CD4-positive, alpha-beta T cell treated with Interleukin-4 for 1 hour (primary cell): ENCODE measurements around the gene TNIK.
A peak's percentile ranks its signal among the peaks of the same experiment; 100 is the strongest.
"Not testable (repeated sequence)": the region's sequence is repeated elsewhere in the genome, so short reads cannot be mapped to it uniquely, and the experiment has no call there.

Experiments used
- DNase-seq, 2 donors: peaks; one replicate each; pipeline ENCODE4 v3.0.0-alpha.2; 2020 to 2022

The TNIK gene

DNA sequence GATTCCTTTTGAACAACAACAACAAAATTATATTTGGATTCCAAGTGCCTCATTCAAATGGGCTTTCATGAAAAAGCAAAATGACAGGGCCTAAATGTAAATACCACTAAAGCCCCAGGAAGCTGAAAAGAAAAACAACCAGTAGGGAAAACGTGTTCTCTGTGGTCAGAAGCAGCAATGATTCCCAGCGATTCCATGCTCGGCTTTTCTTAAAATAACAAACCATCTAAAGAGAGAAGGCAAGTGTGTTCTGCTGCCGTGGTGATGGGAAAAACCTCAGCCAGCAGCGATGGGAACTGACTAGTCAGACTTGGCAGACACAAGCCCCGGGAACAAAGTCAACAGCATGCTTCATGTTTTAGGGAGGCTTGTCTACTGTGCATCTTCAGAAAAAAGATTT, 153.6 kb downstream of the TNIK start:
- DNase-seq = no peak

DNA sequence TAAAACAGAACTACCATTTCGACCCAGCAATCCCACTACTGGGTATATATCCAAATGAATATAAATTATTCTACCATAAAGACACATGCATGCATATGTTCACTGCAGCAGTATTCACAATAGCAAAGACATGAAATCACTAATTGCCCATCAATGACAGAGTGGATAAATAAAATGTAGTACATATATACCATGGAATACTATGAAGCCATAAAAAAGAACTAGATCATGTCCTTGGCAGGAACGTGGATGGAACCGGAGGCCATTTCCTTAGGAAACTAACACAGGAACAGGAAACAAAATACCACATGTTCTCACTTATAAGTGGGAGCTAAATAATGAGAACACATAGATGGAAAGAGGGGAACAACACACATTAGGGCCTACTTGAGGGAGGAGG, 154.4 kb downstream of the TNIK start:
- not testable (repeated sequence) for DNase-seq

DNA sequence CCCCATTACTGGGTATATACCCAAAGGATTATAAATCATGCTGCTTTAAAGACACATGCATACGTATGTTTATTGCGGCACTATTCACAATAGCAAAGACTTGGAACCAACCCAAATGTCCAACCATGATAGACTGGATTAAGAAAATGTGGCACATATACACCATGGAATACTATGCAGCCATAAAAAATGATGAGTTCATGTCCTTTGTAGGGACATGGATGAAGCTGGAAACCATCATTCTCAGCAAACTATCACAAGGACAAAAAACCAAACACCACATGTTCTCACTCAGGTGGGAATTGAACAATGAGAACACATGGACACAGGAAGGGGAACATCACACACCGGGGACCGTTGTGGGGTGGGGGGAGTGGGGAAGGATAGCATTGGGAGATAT, 155.7 kb downstream of the TNIK start:
- DNase-seq = not testable (repeated sequence)

DNA sequence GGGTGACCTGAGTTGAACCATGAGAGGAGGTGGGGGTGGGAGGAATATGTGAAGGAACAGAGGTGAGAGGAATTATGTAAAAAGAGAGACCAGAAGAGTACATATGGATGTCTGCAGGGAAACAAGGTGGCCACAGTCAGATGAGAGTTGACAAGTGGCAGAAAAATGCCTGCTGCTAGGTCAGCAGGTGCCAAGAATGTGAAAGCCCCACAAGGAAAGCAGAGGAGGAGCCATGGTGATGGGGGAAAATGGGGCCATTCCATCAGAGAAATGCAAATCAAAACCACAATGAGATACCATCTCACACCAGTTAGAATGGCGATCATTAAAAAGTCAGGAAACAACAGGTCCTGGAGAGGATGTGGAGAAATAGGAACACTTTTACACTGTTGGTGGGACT, 156.2 kb downstream of the TNIK start:
- not testable (repeated sequence) for DNase-seq

DNA sequence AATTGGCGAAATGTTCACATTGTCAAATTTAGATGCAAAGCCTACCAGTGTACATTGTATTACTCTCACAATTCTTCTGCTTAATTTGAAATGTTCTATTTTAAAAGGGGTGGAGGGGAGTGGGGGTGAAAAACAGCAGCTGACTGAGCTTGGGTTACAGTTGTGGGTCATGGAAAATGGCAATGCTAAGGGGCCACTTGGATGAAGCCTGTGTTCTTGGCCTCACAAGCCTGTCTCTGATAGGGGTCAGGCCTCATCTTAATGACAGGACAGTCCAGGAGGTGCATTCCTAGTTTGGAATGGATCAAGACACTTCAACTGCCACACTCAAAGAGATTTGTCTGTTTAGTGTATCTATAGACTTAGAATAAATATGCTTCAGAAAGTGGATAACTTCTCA, 158.2 kb downstream of the TNIK start:
- DNase-seq = no peak

DNA sequence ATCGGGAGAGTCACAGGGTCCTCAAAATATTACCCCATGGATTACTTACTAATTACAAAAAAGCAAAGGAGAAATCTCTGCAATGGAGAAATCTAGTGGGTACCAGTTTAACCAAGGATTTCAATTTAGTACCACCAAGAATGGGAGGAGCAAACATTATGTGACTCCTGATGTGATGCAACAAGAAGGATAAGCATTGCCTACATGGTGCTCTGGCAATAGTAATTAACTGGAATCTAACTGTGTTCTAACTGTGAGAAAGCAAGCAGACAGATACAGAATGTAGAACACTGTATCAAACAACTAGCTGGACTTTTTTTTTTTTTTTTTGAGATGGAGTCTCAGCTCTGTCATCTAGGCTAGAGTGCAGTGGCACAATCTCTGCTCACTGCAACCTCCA, 159.2 kb downstream of the TNIK start:
- DNase-seq = no peak

DNA sequence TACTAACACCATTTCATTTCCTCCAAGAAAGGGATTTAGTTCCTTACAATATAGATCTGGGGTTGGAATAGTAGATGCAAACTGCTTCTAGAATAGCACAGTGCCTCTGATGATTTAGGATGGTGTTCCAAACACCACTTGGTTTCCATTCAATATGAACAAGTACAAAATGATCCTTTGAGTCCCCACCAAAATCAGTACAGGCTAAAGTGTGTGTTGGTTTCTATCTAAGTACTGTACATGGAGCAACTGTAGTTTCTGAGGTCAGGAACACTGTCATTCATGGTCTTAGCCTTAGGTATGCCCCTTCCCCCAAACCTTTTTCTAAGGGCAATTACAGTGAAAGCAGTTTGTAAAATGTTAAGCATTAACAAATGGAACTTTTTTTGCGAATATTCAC, 162.3 kb downstream of the TNIK start:
- DNase-seq = no peak

DNA sequence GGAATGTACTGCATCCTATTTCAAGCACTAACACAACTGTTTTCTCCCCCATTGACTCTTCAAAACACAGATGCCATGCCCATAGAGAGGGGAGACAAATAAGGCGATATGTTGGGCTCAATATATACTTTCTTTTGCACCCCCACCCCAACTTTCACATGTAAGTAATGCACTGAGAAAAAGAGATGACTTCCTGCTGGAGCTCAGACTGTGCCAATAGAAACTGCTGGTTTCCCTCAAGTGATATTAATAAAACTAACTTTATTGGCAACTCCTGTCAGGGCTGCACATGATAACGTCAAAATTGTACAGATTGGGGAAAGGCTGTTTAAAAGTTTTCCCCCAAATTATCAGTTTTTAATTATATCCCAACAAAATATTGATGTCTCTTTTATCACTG, 163.0 kb downstream of the TNIK start:
- DNase-seq = no peak

DNA sequence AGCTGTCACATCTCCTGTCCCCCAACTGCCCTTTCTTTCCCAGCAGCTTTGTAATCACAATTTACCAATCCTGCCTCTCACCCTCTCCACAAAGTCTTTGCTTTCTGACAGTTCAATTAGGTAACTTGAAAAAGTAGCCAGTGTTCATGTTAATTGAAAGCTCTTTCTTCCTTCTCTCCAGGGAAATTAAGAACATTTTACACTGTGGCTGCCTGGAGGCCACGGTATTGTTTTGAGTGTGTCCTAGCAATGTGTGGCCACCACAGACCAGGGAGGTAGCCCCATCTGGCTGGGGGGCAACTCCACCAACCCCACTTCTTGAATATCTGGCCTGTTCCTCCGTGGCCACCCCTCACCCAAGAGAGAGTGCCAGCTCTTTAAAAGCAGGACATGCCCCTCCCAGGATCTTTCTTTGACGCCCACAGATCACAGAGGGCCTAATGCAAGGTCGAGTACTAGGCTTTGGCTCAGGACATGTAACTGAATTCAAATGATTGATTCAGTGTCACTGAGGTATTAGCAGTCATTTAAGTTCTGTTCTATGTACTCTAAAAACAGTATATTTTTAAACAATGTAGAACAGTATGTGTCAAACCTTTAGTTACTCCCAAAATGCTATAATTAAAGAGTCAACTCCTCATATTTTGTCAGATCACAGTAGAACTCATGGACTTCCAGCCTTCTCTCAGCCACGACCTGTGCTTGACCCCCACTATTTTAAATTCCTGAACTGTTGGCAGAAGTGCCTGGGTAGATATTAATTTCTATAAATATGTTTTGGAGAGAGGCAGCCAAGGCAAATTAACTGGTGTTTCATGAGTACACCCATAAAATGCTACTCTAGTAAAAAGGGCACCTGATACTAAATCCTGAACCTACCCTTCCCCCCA, 164.5 kb downstream of the TNIK start:
- no peak for DNase-seq

DNA sequence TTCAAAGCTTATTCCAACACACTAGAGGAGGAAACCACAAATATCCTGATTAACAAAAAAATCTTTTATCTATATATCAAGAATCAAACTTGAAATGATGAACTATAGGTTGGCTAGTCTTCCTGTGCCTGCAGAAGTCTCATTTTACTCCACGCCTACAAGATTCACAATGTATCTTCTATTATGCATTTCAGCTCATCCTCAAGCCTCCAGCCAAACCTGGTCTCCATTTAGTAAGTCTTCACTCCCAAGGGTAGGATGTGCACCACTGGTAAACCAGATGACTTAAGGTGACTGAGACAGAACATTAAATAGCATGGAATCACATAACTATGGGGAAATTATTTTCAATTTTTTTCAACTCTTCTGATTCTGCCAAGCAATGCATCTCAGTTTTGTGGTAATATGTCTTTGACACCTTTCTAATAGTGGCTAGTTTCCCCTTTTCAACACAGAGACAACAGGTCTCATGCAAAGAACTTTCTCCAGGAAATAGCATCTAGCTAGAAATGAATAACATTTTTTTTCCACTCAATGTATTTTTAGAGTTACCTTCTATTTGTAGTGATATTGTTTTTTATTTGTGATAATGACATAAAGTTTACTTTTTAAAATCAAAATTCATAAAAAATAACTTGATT, 166.9 kb downstream of the TNIK start:
- DNase-seq = peak in 1 of 2 donors; percentile 13

DNA sequence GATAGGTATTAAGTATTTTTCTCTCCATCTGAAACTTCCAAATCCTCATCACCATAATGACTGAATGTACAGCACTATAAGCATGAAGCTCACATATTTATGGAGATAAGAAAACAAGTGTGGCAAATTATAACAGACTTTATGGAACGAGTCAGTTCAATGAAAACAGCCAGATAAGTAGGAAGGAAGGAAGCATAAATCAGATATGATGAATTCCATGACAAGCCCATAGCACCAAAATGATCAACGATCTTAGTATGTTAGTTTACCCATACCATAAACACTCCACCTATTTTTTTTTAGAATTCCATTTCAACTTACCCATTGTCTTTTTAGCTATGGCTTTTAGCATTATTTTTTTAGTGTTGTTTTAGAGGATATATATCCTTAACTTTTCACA, 169.5 kb downstream of the TNIK start:
- no peak for DNase-seq

DNA sequence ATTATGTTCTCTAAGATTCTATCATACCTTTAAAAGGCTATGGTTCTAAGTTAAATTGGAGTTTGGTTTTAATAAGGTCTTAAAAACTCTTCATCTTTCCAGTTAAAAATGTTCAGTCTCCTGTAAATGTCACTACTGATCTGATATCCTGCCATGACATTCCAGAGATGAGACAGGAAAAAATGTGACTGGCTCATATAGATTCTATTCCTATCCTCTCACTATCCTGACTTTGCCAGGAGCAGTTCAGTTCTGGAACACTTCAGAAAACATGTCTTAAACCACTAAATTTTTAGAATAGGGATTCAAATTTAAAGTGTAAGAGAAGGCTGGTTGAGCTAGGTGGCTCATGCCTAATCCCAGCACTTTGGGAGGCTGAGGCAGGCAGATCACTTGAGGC, 170.9 kb downstream of the TNIK start:
- no peak for DNase-seq

DNA sequence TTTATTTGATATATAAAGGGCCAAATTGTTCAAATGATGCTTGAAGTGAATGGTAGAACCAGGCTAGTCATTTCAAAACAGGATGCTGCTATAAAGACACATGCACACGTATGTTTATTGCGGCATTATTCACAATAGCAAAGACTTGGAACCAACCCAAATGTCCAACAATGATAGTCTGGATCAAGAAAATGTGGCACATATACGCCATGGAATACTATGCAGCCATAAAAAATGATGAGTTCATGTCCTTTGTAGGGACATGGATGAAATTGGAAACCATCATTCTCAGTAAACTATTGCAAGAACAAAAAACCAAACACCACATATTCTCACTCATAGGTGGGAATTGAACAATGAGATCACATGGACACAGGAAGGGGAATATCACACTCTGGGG, 172.4 kb downstream of the TNIK start:
- DNase-seq = not testable (repeated sequence)

DNA sequence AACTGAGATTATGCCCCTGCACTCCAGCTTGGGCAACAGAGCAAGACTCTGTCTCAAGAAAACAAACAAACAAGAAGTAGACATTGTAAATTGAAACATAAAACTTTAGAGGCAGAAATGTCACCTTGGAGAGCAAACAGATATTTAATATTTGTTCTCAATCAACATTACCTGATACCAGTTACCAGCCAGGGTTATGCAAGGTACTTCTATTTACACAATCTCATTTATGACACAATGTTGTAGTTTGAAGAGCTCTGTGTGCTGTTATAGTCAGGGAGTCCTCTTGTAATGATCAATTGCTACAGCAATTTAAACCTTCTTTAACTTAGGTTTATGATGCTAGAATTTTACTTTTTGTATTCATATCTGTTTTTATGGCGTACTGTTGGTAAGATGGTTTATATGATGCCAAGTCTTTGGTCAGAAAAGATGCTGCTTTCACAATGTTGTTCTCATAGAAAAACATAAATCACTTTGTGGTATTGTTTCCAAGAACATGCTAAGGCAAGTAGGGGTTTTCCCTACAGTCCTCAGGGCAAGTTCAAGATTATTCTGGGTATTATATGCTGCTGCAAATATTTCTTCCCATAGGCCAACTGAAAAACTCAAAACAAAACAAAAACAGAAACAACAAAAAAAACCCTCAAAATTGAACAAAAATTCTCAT, 173.5 kb downstream of the TNIK start:
- peak in 1 of 2 donors; percentile 56 for DNase-seq

DNA sequence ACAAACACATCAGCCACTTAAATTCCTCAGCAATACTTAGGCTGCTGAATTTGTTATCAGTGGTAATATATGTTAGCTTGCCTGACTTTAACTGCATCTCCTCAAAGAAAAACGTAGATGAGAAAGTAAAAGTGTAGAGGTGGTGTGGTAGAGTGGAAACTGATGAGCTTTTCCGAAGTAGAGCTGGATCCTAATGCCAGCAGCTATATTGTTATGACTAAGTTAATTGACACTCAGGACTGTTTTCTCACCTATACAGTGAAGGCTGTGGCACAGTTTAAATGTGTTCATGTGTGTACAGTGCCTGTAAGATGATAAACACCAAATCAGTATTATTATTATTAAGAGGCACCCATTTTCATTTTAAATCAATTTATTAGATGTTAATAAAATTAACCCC, 174.9 kb downstream of the TNIK start:
- DNase-seq = no peak

DNA sequence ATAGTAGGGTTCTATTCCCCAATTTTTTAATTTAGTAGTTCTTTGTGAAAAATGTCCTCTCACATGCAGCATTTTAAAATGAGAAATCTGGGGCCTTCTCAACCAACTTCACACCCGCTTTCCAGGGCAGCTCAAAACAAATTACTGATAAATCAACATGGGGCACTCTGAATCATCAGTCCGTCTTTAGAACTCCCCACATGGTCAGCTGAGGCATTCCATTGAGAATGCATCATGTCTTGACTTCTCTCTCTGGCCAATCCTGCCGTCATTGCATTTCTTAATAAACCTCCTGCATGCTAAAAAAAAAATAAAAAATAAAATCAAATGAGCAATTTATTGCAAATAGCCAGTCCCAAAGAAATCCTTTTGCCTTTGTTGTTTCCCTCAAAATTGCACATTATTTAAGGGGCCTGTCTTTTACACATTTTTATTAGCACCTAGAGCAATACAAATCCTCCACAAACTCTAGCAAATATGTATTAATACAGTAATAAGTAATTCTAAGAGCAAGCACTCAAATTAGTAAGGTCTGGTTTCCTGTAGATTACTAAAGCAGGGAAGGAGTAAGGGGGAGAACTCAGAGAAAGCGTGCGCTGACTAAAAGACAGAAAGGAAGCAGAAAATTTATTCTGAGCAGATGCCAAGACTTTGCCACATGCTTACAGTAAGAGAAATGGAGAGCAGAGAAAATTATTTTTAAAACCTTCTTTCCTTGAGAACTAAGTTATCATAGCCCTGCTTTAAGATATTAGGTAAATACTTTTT, 175.7 kb downstream of the TNIK start:
- DNase-seq = no peak

DNA sequence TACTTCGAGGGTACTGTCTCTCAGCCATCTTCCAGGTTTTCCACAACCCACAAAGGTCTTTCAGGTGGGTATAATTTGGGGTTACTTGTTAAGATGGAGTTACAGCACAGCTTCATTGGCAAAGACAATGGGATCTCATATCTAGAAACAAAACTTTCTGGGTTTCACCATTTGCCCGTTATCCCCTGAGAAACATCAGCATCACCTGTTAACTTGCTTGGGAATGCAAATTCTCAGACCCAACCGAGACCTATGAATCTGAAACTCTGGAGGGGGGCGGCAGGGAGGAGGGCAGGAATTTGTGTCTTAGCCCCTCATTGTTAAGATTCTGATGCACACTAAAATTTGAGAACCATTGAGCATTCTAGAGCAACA, 176.4 kb downstream of the TNIK start:
- no peak for DNase-seq

DNA sequence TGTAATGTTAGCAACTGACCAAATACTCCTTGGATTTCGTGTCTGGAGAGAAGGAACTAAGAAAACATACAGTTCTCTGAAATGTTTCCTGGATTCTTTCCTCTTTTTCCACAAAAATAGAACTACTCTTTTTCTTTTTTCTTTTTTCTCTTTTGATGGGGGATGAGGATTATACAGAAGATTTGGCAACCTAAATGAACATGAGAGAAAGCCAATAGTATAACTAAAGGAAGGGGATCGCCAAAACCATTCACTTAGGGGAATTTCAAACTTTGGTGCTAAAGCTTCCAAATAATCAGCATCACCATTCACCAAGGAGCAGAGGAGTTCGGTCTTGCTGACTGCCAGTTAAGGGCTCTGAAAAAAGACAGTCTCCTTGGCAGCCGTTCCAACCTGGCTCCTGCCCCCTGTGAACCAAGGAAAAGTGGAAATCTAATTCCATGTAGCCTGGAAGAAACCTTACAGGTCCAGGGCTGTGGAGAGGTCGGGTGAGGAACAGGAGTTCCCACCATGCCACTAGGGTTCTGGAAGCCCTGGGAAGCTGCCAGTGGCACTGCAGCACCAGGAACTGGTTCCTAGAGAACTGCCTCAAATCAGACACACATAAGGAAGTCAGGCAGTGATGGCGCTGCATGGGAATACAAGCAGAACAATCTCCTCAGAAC, 176.9 kb downstream of the TNIK start:
- DNase-seq = no peak

DNA sequence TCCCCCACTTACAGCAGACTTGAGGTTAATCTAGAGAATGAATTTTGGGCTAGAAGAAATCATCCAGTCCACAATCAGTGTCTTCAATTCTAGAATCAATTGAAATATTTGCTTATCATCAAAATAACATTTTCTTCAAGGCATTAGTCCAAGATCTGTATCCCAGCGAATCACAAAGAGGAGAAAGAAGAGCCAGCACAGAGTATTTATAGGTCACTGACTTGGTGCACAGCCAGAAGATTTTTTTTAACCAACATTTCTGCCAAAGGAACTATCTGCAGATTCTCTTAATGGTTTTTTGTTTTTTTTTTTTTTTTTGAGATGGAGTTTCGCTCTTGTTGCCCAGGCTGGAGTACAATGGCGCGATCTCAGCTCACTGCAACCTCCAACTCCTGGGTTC, 178.2 kb downstream of the TNIK start:
- DNase-seq = no peak

DNA sequence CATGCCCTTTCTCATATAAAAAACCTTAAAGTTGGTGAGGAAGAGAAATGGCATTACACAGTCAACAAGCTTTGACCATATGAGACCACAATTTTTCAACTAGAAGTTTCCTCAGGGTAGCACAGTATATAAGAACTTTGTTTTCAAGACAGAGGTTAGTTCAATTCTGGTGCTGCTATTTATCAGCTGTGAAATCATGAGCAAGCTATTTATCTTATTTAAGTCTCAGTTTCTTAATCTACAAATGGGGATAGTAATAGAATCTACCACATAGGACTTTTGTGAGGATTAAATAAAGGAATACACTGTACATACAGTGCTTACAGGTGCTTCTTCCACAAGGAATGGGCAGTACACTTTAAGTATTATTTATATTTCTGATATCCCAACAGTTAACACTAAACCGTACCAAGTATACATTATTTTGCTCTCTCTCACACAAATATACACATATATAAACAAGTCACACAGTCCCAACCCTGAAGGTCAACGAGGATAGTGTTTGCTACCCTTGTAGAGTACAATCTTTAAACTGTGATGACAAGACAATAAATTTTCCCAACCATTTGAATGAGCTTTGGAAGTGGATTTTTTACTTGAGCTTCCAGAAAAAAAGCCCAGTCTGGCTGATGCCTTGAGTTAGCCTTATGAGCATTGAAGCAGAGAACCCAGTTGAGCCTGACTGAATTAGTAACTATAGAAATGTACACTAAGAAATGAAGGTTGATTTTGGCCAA, 178.8 kb downstream of the TNIK start:
- DNase-seq = no peak

DNA sequence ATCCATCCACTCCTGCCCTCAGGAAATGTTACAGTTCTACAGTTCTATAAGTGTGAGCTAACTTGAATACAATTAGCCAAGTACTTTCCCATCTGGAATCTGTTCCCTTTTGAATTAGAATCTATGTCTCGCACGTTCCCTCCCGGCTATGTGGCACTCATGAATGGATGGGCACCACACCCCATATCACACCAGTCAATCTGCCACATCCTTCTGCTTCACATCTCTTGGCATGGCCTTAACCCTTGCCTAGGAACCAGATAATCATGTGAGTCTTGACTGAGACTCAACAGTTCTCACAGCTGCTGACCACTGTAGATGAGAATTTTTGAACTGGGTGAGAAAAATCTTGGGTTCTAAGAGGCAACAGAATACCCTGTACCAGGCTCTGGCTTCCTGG, 180.2 kb downstream of the TNIK start:
- no peak for DNase-seq

DNA sequence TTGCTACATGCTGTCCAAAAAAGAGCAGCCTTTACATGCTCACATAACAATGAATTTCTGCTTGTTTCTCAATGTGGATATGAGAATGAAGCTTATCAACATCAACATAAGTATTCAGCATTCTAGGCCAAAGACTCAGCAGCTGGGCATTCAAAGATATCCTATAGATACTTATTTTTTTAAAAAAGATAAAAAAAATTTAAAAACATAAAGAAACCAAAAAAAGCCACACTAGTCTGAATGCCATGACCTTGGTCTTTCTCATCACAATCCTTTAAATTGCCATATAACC, 182.0 kb downstream of the TNIK start:
- no peak for DNase-seq
